PC-9 (cell line): ENCODE data around the gene SMIM28.

ENCODE experiments used
- CTCF ChIP-seq: fragments of 200-600 bp; sonication (generic); conservative IDR thresholded peaks from 2 replicates; pipeline ENCODE4 v1.6.1; 2017; ENCODE audit warnings: mixed run types, antibody characterized with exemption, mild to moderate bottlenecking, moderate library complexity
- EZH2 ChIP-seq: fragments of 200-600 bp; sonication (generic); IDR thresholded peaks from 2 replicates; pipeline ENCODE4 v1.8.0; 2017; ENCODE audit warnings: antibody characterized with exemption, low read depth

- TF ChIP-seq CTCF: no peak
- TF ChIP-seq EZH2: no peak
Observed at GRCh38 chr6:138334963-138335362, 42.7 kb upstream of the SMIM28 start.
